NCI-H2171 (cell line): ENCODE data around the gene EXOC1L.

Experiments
- DNase-seq: peaks from one replicate; lab custom pipeline; 2025; lab: John Stamatoyannopoulos, UW

Gene EXOC1L, protein sequence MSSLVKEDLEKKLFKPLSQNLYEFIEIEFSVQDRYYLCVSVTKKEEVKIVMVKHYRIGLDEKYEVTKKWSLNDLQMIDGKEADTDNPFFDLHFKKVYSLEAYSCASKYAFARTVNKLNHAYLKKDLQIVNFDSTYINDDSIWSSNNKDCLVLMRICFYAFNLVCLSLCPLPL

DNA sequence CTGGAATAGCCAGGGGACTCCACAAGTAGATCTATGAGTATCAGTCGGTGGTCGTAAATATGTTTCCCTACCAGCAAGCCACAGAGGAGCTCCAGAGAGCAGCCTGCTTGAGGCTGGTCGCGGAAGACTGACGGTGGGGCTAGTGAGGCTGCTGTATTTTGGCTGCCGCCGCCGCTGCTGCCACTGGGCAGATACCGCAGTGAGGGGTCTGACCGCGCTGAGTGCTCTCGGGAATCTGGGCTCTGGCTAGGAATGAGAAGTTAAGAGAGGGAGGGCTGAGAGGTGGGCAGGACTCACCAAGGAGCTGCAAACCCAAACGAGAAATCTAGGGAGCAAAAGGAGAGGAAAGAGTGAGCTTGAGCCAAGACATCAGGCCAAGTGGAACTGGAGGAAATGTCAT is at the start of gene EXOC1L:
Gene EXOC1L, plus strand, starts transcription at position 157 of the 400 bp plus-strand sequence. Its CDS starts 237 bp downstream, at position 394.
- DNase-seq, result no peak

DNA sequence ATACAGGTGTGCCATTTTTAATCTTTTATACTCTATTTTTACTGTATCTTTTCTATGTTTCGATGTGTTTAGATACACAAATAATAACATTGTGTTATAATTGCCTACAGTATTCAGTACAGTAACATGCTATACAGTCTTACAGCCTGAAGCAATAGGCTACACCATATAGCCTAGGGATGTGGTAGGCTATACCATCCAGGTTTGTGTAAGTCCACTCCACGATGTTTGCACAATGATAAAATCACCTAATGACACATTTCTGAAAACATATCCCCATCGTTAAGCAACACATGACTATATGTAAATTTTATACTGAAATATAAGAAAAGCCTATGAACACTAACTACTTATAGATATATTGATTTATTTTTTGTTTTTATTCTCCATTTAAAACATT is 48.9 kb upstream of the EXOC1L start:
- DNase-seq, result no peak

DNA sequence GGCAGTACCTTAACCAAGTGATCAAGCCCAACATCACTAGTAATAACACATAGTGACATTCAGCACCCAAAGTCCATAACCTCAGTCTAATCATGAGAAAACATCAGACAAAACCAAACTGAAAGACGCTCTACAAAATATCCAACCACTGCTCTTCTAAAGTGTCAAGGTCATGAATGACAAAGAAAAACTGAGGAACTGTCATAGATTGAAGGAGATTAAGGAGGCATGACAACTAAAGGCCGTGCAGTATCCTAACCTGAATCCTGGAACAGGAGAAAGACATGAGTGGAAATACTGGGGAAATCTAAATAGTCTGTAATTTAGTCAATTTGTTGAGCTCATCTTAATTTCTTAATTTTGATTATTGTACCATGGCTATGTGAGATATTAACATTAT is 38.2 kb upstream of the EXOC1L start:
- DNase-seq, result no peak

DNA sequence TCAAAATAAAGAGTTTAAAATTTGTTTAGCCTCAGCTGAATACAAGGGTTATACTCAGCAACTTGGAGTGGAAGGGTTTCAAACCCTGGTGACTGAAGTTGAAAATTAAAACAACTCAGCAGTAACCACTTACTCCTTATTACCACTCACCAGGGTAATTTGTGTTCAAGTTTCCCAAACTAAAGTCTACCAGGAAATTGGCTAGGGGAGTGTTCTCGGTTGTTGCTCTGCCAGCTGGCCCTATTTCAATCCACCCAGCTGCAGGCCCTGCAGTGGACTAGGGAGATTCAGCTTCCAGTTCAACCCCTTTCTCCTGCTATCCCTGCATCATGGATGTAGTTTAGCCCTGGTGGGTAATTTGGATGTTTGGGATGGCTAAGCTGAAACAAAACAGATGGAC is 37.8 kb upstream of the EXOC1L start:
- DNase-seq, result no peak

DNA sequence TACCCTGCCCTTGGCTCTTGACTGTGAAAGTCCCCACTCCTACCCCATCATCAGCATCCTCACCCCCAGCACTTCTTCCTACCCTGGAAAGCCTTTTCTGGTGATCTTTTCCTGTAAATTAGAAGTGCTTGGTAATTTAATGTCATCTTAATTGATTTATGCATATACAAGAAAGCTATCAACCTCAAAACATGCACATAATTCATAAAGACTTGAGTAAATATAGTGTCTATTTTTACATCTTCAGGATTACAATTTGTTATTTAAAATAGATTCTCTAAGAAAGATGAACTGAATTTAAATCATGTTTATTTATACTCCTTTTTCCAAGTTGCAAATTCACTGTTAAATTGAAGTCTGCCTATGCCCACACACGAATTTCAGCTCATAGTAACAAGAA is 36.0 kb upstream of the EXOC1L start:
- DNase-seq, result no peak

DNA sequence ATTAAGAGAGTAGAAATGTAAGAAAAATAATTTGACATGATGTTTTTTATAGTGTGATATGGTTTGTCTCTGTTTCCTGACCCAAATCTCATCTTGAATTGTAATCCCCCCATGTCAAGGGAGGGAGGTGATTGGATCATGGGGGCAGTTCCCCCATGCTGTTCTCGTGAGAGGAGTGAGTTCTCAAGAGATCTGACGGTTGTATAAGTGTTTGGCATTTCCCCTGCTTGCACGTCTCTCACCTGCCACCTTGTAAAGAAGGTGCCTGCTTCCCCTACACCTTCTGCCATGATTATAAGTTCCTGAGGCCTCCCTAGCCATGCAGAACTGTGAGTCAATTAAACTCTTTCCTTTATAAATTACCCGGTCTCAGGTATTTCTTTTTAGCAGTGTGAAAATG is 34.8 kb upstream of the EXOC1L start:
- no peak for DNase-seq

DNA sequence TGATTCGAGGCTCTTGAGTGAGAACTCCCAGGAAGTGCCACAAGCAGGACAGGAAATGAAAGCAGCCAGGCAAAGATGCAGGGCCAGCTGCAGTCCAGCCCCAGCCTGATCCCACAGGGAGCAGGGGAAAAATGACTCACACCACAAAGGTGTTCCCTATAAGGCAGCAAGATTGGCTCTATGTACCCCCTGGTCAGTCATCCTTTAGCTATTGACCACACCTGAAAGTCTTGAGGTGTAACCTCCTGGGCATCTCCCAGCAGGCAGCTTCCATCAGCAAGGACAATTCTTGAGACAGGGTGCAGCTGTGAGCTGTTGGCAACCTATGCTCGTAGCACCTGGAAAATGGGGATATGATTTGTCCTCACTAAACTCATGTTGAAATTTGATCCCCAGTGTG is 27.9 kb upstream of the EXOC1L start:
- no peak for DNase-seq

DNA sequence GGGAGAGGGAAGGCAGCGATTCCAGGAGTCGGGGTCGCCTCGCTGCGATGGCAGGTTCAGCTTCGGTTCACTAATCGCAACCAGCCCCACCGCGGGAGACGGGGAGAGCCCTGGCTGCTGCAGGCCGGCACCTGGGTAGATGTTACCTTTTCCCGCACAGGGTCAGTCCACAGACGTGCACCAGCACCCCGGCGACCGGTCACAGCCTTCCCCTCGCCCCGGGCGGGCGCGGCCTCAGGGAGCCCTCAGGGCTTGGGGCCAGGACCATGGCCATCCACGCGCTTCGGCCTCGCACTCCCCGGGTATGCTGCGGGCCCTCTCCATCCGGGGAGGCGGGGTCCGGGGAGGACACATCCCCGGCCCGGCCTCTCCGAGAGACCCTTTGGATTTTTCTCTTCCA is 26.1 kb upstream of the EXOC1L start:
- DNase-seq, result no peak

DNA sequence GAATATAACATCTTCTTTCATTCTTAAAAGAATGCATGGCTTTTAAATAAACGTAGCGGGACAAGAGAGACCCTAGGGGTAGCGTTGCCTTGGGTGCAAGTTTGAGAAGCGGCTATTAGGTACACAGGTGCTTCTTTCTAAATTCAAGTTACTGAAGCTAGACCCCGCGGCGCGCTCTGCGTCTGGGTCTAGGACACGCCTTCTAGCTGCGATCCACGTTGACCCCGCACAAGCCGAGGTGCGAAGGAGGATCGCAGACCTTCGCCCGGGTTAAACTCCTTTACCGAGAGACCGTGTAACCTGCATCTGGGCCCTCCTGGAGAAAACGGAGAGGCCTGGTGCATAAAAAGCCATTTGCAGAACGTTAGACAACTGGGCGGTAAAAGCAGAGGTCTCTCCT is 25.5 kb upstream of the EXOC1L start:
- no peak for DNase-seq

DNA sequence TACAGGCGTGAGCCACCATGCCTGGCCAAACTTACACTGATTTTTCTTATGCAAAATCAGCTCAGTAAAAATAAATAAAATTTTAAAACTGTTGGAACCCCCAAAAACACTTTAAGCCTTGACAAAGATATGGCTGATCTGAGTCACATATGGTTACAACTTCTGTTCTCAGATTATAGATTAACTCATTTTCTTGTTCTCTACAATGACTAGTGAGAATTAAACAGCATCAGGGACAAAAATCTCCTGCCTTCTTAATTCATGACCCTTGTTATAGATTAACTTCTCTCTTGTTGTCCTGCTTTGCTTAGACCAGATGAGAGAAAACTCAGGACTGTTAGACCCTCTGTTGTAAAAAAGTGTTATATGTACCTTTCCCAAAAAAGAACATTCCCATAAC is 24.2 kb upstream of the EXOC1L start:
- DNase-seq, result no peak

DNA sequence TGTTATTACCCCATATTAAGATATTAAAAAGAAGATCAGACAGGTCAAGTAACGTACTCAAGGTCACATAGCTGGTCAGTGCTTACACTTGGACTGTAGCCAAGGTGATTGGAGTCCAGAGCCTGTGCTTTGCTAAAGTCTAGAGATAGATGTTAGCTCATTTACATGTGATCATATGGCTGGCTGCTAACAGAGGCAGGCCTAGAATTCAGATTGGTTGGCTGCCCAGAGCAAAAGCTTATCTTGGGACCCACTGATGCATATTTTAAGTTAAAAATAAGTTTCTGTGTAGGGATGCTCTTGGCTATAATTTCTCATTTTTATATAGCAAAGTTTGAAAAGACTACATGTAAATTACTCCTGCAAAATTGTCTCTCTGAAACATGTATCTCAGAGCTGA is 18.1 kb upstream of the EXOC1L start:
- no peak for DNase-seq

DNA sequence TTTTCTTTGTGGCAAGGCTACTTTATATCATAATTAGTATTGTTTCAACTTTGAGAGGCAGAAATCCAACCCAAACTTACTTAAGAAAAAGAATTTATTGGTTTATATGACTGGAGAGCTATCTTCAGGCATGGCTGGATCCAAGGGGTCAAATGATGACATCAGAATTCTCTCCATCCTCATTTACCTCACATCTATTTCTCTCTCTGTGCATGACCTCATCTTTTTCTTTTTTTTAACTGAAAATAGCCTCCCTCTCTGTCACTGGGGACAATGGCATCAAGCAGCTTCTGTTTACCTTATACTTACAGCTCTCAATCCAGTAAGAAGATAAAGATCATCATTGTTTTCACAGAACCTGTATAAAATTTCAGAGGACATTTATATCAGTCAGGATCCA is 12.0 kb upstream of the EXOC1L start:
- DNase-seq, result no peak

DNA sequence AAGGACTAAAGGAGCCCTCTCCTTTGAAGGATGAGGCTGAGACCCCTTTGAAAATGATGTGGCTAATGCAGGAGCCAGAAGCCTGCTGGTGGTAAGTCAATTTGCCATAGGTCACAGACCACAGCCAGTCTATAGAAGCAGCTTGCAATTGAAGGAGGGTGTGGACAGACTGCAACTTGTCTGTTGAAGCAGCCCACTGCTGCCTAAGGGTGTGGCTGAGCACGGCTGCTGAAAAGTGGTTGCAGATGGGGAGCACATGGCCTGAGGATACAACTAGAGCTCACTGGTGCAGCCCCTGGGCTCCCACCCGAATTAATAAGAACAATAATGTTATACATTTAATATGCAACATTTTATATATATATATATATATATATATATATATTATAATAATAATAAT is 11.4 kb upstream of the EXOC1L start:
- no peak for DNase-seq

DNA sequence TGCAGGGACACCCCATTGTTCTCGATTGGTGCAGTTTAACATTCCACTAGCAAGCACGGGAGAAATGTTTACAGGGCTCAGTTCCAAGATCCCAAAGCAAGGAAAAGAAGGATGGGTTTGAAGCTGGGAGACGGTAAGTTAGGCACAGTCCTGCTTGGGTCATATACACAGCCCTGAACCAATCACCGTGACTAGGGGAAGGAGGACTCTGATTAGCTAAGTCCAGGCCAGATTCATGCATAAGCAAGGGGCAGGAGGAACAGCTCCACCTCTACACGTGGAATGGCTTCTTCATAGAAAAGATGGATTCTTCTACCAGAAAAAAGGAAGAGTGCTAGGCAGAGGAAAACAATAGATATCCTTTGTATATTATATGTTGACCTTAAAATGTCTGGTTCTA is 11.0 kb upstream of the EXOC1L start:
- no peak for DNase-seq

DNA sequence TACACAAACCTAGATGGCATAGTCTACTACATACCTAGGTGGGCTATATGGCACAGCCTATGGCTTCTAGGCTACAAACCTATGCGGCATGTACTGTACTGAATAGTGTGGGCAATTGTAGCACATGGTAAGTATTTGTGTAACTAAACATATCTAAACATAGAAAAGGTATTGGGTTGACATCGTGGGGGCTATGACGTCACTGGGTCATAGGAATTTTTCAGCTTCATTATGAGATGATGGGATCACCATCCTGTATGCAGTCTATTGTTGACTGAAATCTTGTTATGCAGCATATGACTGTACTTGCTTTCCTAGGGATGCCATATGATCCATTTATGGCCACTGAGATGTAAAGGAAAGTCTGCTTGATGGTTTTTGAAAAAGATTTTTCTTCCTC is 1.9 kb upstream of the EXOC1L start:
- DNase-seq, result no peak

DNA sequence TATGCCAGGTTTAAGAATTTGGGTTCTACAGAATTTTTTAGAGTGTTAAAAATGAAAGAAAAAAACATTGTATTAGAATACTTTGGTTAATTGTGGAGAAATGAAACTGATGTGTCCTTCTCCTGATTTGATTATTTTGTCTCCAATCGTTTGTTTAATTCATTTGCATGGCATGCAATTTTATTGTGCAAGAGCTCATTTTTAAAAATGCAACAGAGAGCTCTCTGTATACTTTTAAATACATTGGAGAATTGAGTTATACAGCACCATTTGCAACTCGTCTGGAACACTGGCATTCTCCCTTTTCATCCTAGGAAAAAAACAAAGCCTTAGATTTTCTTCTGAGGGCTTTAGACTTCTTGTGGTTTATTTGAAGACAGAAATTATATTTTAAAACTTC is 689 bp downstream of the EXOC1L start:
- no peak for DNase-seq

DNA sequence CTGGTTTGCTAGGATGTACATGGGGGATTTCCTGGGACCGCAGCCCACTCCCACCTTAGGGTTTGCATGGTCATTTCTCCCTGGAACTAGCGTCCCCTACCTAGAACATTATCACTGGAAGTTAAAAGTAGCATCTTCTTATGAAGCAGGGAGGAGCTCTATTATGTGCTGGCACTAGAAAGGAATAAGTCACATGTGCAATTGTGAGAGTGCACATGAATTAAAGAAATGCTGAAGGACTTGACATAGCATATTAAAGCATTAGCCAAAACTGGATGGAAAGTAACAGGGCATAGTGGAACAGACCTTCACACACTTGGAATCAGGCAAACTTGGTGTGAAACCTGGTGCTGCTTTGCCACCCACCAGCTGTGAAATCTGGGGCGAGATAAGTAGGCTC is 2.7 kb downstream of the EXOC1L start:
- DNase-seq, result no peak

DNA sequence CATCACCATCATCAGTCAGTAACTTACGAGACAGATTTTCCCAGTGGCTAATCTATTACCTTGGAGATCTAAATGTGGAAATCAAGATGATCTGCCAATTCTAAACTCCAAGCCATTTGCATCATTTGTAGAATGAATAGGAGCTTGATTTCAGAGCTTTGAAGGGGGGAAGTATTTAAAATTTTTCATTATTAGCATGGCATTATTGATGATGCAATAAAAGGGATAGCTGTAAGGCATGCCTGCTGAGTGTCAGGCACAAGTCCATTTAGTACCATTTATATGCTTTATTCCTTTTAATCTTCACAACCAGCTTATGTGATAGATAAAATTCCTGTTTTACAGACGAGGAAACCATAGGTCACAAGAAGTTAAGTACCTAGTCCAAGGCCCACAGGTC is 5.3 kb downstream of the EXOC1L start:
- no peak for DNase-seq

DNA sequence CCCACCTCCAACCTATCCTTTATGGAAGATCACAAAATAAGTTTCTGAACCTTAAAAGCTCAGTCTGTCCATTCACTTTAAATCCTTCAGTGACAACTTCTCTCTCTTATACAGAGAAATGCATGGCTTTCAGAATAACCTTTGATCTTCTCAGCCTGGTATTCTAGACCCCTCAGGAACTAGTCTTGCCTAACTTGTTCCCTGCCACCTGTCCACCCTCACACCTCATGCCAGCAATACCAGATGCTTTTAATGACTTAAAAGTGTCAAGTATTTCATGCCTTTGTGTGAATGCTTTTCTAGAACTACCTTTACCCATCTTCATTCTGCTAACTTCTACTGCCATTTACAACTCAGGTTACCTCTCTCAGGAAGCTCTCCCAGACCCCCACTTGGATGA is 7.4 kb downstream of the EXOC1L start:
- DNase-seq, result no peak

DNA sequence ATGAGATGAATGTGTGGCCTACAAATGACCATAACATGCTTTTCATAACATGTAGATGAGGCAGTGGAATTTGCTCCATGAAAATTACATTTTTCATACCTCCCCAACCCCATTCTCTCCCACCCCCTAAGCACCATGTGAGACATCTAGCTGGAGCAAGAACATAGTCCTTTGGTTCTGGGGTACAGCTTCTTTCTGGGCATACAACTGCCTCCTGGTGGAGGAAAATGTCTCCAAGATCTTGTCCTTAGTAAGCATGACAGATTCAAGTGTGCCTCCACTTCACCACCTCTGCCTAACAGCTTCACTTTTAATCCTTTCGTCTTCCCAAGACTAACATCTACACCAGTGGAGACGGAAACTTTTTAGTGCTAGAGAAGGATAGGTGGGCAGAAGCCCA is 8.0 kb downstream of the EXOC1L start:
- no peak for DNase-seq

DNA sequence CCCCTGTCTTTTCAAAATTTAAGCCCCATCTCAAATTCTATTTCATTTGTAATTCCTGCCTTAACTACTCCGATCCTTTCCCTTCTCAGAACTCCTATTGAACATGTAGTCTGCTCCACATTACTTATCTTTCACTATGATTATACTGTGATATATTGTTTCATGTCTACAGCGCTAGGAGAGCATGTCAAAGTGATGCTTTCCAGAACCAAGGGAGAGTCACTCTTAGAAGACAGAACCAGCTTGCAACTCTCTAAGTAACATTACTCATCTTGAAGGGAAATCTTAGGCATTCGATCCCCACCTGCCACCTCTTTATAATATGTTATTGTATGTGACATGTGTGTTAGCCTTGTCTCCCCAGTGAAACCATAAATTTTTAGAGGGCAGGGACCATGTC is 10.5 kb downstream of the EXOC1L start:
- DNase-seq, result no peak

DNA sequence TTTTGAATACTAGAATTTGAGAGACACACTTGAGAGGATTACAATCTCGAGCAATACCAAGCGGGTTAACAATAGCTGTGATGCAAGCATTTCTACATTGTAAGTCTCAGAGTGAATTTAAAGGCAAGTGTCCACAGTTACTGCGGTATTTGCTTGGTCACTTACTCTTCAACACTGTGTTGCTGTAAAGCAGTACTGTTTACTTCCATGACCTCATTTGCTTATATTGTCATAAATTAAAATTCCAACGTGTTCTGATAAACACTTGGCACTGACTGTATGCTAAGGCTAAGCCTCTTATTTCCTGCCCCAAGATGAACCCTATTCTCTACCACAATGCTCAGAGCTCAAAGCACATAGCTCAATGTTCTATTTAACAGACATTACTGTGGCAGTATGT is 11.1 kb downstream of the EXOC1L start:
- no peak for DNase-seq

DNA sequence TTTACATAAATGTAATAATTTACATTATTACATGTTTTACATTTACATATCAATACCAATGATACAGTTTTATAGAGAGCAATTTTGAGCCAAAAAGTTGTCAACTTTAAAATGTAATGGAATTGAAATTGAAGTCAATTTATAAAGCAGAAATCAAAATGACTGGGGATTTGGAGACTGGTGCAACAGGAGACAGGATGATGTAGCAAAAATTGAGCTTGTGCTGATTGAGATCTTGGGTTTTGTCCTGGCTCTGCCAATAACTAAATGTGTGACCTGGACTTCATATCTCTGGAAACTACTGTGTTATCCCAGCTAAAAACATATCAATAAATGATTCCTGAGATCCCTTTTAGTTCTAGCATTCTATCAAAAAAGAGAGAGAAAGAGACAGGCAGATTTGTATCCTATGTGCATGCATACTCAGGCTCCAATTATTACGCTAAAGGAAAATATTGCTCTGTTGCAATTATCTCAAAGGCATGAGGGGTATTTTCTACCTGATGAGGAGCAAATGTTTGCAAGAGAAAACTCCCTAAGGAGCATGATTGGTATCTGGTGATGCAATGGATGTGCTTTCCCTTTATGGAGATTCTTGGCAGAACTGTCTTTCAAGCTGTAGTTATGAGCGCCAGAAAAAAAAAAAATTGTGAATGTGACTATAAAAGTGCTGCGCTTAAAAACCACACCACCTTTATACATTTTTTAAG is 14.7 kb downstream of the EXOC1L start:
- DNase-seq, result peak; percentile 2

DNA sequence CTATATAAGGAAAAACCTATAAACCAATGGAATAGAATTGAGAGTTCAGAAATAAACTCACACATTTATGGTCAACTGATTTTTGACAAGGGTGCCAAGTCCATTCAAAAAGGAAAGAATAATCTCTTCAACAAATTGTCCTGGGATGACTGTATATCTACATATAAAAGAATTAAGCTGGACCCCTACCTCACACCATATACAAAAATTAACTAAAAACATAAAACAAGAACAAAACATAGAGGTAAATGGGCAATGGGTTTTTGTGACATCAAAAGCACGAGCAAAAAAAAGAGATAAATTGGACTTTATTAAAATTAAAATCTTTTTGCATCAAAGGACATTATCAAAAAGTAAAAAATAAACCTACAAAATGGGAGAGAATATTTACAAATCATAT is 18.3 kb downstream of the EXOC1L start:
- no peak for DNase-seq
